ENCODE results near the gene BSN. TPM values are rescaled to one million over a fixed set of nuclear protein-coding genes. Genes with fewer than 3 reads are reported as not detected.

The BSN gene
- under 0.01 to 0.01 TPM (median under 0.01 TPM) in 3 replicates for polyA plus RNA-seq
- not detected for polyA plus RNA-seq (2011; ENCODE audit: low read depth)
- not detected in 2 replicates for polyA plus RNA-seq (2011; cell fraction: cytosol; rRNA removed)
- 0.06 and 0.09 TPM in 2 replicates for polyA plus RNA-seq (2011; cell fraction: nucleus; rRNA removed)
- 0.02 TPM in 1 of 2 replicates, not detected in the other for polyA plus RNA-seq (2012; ENCODE audit: low replicate concordance)
- polyA minus RNA-seq, result 0.03 to 0.26 TPM (median 0.06 TPM) in 3 replicates
- not detected for polyA minus RNA-seq (2011; cell fraction: cytosol; rRNA and poly(A)+ RNA removed)
- polyA minus RNA-seq (2011; cell fraction: nucleus; rRNA and poly(A)+ RNA removed), result 0.16 and 0.21 TPM in 2 replicates

GRCh38 chr3:49553692-49554632 lies at the start of gene BSN:
TSS of gene BSN (plus strand) at chr3:49554477. CDS start at chr3:49554603, 126 bp downstream.
- Histone ChIP-seq H3K79me2 (ENCODE audit: control insufficient read depth, insufficient read depth, low read length) (no peaks in the 10 kb centered on the region), H4K20me1 (ENCODE audit: control insufficient read depth, extremely low read depth, insufficient read depth, low read length) (no peaks in the 10 kb centered on the region), H3K4me2 (ENCODE audit: control insufficient read depth, extremely low read depth, insufficient read depth, low read depth, low read length) (peak within 1 kb of the TSS; percentile 94), H3K4me3 (ENCODE audit: control insufficient read depth in 2 of 3, extremely low read depth in 1 of 3, insufficient read depth in 2 of 3, low read depth in 1 of 3, low read length in 3 of 3) (peak within 1 kb of the TSS; percentile 41 to 78 (median 75)), H2AFZ (ENCODE audit: control insufficient read depth, low read length) (peak within 1 kb of the TSS; percentile 85), H3K27me3 (ENCODE audit: control insufficient read depth, extremely low read depth, insufficient read depth, low read length) (peaks cover 24% of the 10 kb centered on the region), H3K9ac (ENCODE audit: control insufficient read depth, extremely low read depth, insufficient read depth, low read length) (peak within 1 kb of the TSS; percentile 72), H3K4me1 (ENCODE audit: control insufficient read depth, extremely low read depth, insufficient read depth, low read length) (peaks cover 11% of the 10 kb centered on the region), H3K9me3 (ENCODE audit: control insufficient read depth, low read depth, low read length) (no peaks in the 10 kb centered on the region), H3K36me3 (ENCODE audit: control insufficient read depth in 2 of 2, extremely low read depth in 1 of 2, insufficient read depth in 2 of 2, low read length in 2 of 2) (no peaks in the 10 kb centered on the region), H3K27ac (ENCODE audit: control insufficient read depth, insufficient read depth, low read length) (peak within 1 kb of the TSS; percentile 24), H3K9me1 (ENCODE audit: control insufficient read depth, extremely low read depth, insufficient read depth, low read length) (no peaks in the 10 kb centered on the region)
- DNase-seq (ENCODE audit: low read depth, low spot score) (peak; percentile 26), FAIRE-seq (no peak)
- TF ChIP-seq EZH2 (IDR thresholded peaks at IDR 0.05; ENCODE audit: low read length), result no peak
- TF ChIP-seq, protein P1, sequence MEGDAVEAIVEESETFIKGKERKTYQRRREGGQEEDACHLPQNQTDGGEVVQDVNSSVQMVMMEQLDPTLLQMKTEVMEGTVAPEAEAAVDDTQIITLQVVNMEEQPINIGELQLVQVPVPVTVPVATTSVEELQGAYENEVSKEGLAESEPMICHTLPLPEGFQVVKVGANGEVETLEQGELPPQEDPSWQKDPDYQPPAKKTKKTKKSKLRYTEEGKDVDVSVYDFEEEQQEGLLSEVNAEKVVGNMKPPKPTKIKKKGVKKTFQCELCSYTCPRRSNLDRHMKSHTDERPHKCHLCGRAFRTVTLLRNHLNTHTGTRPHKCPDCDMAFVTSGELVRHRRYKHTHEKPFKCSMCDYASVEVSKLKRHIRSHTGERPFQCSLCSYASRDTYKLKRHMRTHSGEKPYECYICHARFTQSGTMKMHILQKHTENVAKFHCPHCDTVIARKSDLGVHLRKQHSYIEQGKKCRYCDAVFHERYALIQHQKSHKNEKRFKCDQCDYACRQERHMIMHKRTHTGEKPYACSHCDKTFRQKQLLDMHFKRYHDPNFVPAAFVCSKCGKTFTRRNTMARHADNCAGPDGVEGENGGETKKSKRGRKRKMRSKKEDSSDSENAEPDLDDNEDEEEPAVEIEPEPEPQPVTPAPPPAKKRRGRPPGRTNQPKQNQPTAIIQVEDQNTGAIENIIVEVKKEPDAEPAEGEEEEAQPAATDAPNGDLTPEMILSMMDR (optimal IDR thresholded peaks at IDR 0.05 in 1 of 3, IDR thresholded peaks at IDR 0.05 in 1 of 3, conservative IDR thresholded peaks at IDR 0.05 in 1 of 3; ENCODE audit: extremely low read depth in 1 of 3, insufficient read depth in 2 of 3, low read length in 3 of 3), result no peak
- dilution Hi-C loops (cut with MboI; ENCODE audit: extremely low pct_ligation_motif_present, low sequenced_read_pairs), result loop anchor here (25.0 kb wide), 1 partner anchor 108 kb away; the partner anchor contains the start of gene APEH

DNA sequence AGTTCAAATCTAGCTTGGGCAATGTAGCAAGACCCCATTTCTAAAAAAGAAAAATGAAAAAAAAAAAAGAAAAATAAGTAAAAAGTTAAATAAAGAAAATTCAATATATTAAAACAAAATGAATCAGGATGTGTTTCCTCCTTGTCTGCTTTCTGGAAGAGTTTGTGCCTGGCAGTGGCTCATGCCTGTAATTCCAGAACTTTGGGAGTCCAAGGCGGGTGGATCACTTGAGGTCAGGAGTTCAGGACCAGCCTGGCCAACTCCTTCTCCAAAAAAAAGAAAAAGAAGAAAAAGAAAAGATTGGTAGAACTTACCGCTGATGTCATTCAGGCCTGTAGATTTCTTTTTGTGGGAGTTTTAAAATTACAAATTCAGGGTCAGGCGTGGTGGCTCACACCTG lies 47.4 kb upstream of the BSN start:
- H2AFZ ChIP-seq (ENCODE audit: control insufficient read depth, low read length), result no peak overlapping the region
- TF ChIP-seq, protein P1 (optimal IDR thresholded peaks at IDR 0.05 in 1 of 3, IDR thresholded peaks at IDR 0.05 in 1 of 3, conservative IDR thresholded peaks at IDR 0.05 in 1 of 3; ENCODE audit: extremely low read depth in 1 of 3, insufficient read depth in 2 of 3, low read length in 3 of 3), result no peak
- no peak for TF ChIP-seq EZH2 (IDR thresholded peaks at IDR 0.05; ENCODE audit: low read length)
- H3K27ac ChIP-seq (ENCODE audit: control insufficient read depth, insufficient read depth, low read length), result no peak overlapping the region
- H3K4me2 ChIP-seq (ENCODE audit: control insufficient read depth, extremely low read depth, insufficient read depth, low read depth, low read length), result no peak overlapping the region
- peaks cover 3 to 5% of the 10 kb centered on the region in 2 experiments for H3K36me3 ChIP-seq (ENCODE audit: control insufficient read depth in 2 of 2, extremely low read depth in 1 of 2, insufficient read depth in 2 of 2, low read length in 2 of 2)
- no peak overlapping the region for H3K9ac ChIP-seq (ENCODE audit: control insufficient read depth, extremely low read depth, insufficient read depth, low read length)
- H3K79me2 ChIP-seq (ENCODE audit: control insufficient read depth, insufficient read depth, low read length), result peaks cover 9% of the 10 kb centered on the region
- no peaks in the 10 kb centered on the region for H3K9me3 ChIP-seq (ENCODE audit: control insufficient read depth, low read depth, low read length)
- H3K4me3 ChIP-seq (ENCODE audit: control insufficient read depth in 2 of 3, extremely low read depth in 1 of 3, insufficient read depth in 2 of 3, low read depth in 1 of 3, low read length in 3 of 3), result no peak overlapping the region
- no peaks in the 10 kb centered on the region for H3K27me3 ChIP-seq (ENCODE audit: control insufficient read depth, extremely low read depth, insufficient read depth, low read length)
- dilution Hi-C loops (cut with MboI; ENCODE audit: extremely low pct_ligation_motif_present, low sequenced_read_pairs), result no loop called here
- H3K9me1 ChIP-seq (ENCODE audit: control insufficient read depth, extremely low read depth, insufficient read depth, low read length), result no peaks in the 10 kb centered on the region
- no peaks in the 10 kb centered on the region for H4K20me1 ChIP-seq (ENCODE audit: control insufficient read depth, extremely low read depth, insufficient read depth, low read length)
- FAIRE-seq, result no peak
- peaks cover 5% of the 10 kb centered on the region for H3K4me1 ChIP-seq (ENCODE audit: control insufficient read depth, extremely low read depth, insufficient read depth, low read length)
- no peak for DNase-seq (ENCODE audit: low read depth, low spot score)
